Measurements from ENCODE around the gene HYKK.
A peak's percentile ranks its signal among the peaks of the same experiment; 100 is the strongest.

HYKK gene, protein sequence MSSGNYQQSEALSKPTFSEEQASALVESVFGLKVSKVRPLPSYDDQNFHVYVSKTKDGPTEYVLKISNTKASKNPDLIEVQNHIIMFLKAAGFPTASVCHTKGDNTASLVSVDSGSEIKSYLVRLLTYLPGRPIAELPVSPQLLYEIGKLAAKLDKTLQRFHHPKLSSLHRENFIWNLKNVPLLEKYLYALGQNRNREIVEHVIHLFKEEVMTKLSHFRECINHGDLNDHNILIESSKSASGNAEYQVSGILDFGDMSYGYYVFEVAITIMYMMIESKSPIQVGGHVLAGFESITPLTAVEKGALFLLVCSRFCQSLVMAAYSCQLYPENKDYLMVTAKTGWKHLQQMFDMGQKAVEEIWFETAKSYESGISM

DNA sequence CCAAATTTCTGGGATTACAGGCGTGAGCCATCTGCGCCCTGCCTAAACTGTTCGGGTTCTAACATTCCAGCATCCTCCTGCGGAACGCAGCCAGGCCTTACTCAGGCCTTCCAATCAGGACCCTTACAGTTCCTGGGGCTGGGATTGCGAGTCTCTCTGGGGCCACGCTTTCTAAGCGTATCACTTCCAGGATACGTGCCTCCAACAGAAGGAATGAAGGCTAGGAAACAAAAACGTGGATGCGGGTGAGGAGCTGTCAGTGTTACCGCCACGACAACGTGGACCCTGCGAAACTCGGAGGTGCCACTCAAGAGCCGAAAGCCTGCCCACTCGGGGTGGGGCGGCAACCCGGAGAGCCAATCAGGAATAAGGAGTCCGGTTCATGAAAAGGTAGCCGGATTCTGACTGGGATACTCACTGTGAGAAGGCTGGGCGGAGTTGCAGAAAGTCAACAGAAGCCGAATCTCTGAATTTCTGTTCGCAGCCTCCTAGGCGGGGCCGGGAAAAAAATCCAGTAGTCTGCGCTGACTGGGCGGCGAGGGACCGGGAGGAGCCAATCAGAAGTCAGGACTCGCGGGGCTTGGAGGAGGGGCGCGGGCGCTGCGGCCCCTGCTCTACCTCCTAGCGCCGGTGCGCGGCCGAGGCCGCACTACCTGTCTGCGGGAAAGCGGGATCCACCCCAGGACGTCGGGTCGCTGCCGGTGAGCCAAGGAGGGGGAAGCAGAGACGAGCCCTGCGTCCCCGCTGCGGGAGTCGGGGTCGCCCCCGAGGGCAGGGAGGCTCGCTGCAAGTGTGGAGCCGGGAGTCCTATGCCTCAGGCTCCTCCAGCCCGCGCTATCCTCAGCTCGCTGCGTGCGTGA, at the start of gene HYKK:
TSS of gene HYKK (plus strand) at position 607 of the 860 bp plus-strand sequence. CDS start 5,512 bp downstream, outside the sequence.
- DNase-seq (ENCODE audit: low read depth): peak; percentile 99
- H3K4me3 ChIP-seq (ENCODE audit: low read length): peak within 1 kb of the TSS; percentile 81
- TF ChIP-seq, protein P1, sequence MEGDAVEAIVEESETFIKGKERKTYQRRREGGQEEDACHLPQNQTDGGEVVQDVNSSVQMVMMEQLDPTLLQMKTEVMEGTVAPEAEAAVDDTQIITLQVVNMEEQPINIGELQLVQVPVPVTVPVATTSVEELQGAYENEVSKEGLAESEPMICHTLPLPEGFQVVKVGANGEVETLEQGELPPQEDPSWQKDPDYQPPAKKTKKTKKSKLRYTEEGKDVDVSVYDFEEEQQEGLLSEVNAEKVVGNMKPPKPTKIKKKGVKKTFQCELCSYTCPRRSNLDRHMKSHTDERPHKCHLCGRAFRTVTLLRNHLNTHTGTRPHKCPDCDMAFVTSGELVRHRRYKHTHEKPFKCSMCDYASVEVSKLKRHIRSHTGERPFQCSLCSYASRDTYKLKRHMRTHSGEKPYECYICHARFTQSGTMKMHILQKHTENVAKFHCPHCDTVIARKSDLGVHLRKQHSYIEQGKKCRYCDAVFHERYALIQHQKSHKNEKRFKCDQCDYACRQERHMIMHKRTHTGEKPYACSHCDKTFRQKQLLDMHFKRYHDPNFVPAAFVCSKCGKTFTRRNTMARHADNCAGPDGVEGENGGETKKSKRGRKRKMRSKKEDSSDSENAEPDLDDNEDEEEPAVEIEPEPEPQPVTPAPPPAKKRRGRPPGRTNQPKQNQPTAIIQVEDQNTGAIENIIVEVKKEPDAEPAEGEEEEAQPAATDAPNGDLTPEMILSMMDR (IDR thresholded peaks at IDR 0.05; ENCODE audit: insufficient read depth, low read depth, low read length, missing control alignments): no peak

DNA sequence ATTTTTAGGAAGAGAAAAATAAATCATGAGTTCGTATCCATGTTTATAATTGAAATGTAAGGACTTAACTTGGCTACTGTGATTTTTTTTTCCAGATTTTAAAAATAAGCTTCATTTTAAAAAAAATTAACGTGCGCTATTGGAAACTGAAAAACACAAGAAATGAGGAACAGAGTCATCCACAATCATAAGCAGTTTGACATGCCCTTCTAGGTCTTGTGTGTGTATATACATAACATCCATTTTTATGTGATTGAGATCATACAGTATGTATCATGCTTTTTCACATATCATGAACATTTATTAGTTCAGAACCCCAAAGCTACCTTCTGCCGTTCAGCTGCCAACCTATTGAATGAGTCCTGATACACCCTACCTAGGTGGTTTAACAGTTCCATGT, 46.6 kb upstream of the HYKK start:
- TF ChIP-seq, protein P1 (IDR thresholded peaks at IDR 0.05; ENCODE audit: insufficient read depth, low read depth, low read length, missing control alignments): no peak
- DNase-seq (ENCODE audit: low read depth): no peak
- no peak overlapping the region for H3K4me3 ChIP-seq (ENCODE audit: low read length)

DNA sequence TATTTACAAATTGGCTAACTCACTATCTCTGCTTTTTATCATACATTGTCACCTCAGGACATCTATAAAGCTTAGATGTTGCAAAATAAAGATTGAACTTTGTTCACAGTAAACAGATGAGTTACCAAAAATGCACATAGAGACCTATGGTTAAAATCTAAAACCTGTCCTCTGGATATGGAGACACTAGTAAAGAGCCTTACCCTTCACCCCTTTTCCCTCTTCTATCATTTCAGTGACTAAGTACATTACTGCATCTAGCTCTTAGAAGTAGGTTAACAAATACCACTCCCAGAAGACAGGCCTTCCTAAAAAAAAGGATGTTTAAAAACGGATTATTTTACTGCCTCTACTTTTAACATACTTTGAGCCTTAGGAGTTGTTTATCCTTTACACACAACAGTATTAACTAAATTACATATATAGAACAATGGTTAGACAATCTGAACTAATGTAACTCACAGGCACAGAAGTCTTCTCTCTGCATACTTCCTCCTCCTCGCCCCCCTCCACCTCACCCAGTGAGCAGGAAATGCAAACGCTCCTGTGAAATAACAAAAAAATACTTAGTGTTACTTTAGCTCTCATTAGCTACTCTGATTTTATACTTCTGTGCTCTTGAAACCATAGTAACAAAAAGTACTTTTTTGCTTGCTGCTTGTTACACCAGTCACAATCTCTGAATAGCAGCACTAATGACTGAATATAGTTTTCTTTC, 46.0 kb upstream of the HYKK start:
- TF ChIP-seq, protein P1 (IDR thresholded peaks at IDR 0.05; ENCODE audit: insufficient read depth, low read depth, low read length, missing control alignments): no peak
- no peak overlapping the region for H3K4me3 ChIP-seq (ENCODE audit: low read length)
- no peak for DNase-seq (ENCODE audit: low read depth)

DNA sequence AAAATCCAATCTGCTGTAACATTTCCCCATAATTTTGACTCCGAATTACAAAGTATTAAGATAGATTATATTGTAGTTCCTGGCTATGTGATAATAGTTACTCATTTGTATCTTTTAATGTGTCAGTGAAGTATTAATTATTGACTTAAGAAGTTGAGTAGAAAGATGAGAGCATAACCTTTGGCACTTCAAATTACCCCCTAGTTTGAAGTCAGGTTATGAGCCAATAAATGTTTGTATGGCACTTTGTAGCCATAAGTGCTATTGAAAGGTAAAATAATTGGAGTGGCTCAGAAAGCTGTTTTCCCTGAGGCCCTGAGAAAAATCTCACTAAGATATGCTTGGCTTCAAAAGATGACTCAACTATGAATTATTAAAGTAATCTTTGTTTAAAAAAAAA, 38.3 kb upstream of the HYKK start:
- DNase-seq (ENCODE audit: low read depth): no peak
- TF ChIP-seq, protein P1 (IDR thresholded peaks at IDR 0.05; ENCODE audit: insufficient read depth, low read depth, low read length, missing control alignments): no peak
- H3K4me3 ChIP-seq (ENCODE audit: low read length): no peak overlapping the region

DNA sequence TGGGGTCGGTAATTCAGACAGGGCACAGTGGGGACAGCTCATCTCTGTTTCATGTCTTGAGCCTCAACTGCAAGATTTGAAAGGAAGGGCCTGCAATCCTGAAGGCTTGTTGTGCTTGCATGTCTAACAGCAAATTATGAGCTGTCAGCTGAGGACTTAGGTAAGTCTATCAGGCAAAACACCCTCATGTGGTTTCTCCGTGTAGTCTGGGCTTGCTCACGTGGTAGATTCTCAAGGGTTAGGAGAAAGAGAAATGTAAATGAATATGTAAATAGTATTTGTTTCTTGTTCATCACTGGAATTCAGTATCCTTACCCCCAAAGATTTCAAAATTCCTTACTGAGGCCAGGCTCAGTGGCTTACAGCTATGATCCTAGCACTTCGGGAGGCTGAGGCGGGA, 30.1 kb upstream of the HYKK start:
- no peak overlapping the region for H3K4me3 ChIP-seq (ENCODE audit: low read length)
- TF ChIP-seq, protein P1 (IDR thresholded peaks at IDR 0.05; ENCODE audit: insufficient read depth, low read depth, low read length, missing control alignments): no peak
- DNase-seq (ENCODE audit: low read depth): no peak

DNA sequence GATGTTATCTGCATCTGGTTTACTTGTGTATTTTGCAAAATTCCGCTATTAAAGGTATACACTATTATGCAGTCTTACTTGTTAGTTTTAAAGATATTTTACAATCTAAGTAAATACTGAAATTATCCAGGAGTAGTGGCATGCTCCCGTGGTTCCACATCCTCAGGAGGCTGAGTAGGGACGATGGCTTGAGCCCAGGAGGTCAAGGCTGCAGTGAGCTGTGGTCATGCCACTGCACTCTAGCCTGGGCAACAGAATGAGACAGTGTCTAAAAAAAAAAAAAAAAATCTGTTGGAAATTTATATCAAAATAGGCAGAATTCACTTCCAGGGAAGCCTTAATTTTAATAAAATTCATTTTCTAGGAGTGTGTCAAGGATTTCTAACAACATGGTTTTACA, 27.7 kb upstream of the HYKK start:
- no peak overlapping the region for H3K4me3 ChIP-seq (ENCODE audit: low read length)
- DNase-seq (ENCODE audit: low read depth): no peak
- TF ChIP-seq, protein P1 (IDR thresholded peaks at IDR 0.05; ENCODE audit: insufficient read depth, low read depth, low read length, missing control alignments): no peak

All from epithelial cell of esophagus (primary cell).